ENCODE results near the gene UBE2E2.

The UBE2E2 gene

GRCh38 chr3:23497156-23497555, 294.0 kb downstream of the UBE2E2 start (continued):
- TF ChIP-seq ZNF548 (tag by site-specific recombination; IDR thresholded peaks at IDR 0.05) (no peak), SCRT2 (tag by site-specific recombination; IDR thresholded peaks at IDR 0.05) (0 out of 2 replicates have a peak, but pooled peaks have one; percentile 18)

GRCh38 chr3:23501201-23501802, 298.2 kb downstream of the UBE2E2 start:
- Histone ChIP-seq H3K4me3 (ENCODE audit: low read depth, low read length) (no peak overlapping the region), H3K27ac (ENCODE audit: extremely low read depth, low read depth, low read length) (no peak overlapping the region), H3K36me3 (ENCODE audit: control insufficient read depth in 2 of 2, insufficient read depth in 1 of 2, low read length in 2 of 2) (no peaks in the 10 kb centered on the region), H3K4me1 (ENCODE audit: control insufficient read depth, insufficient read depth, low read length) (no peaks in the 10 kb centered on the region), H3K9me3 (ENCODE audit: control insufficient read depth, insufficient read depth, low read depth, low read length) (no peaks in the 10 kb centered on the region)
- ChIA-PET POLR2A (no interaction called here), CTCF (no interaction called here)
- TF ChIP-seq EGR2 (tag by site-specific recombination; IDR thresholded peaks at IDR 0.05; ENCODE audit: low read depth) (peak; percentile 85), ZBTB48 (tag by site-specific recombination; IDR thresholded peaks at IDR 0.05) (0 out of 2 replicates have a peak, but pooled peaks have one; percentile 52), PRDM10 (tag by site-specific recombination; IDR thresholded peaks at IDR 0.05) (peak; percentile 89), ZNF639 (tag by site-specific recombination; IDR thresholded peaks at IDR 0.05) (no peak), ZFHX2 (tag by site-specific recombination; conservative IDR thresholded peaks at IDR 0.05) (peak; percentile 93), ZNF473 (tag by site-specific recombination; IDR thresholded peaks at IDR 0.05) (no peak), MZF1 (tag by site-specific recombination; IDR thresholded peaks at IDR 0.05; ENCODE audit: borderline replicate concordance) (0 out of 2 replicates have a peak, but pooled peaks have one; percentile 18)

- no peaks in the 10 kb centered on the region for H3K36me3 ChIP-seq (ENCODE audit: control insufficient read depth in 2 of 2, insufficient read depth in 1 of 2, low read length in 2 of 2)
- TF ChIP-seq ZBTB48 (tag by site-specific recombination; IDR thresholded peaks at IDR 0.05): no peak
- ChIA-PET POLR2A (no interaction called here), CTCF (no interaction called here)
- no peak overlapping the region for H3K27ac ChIP-seq (ENCODE audit: extremely low read depth, low read depth, low read length)
- H3K4me1 ChIP-seq (ENCODE audit: control insufficient read depth, insufficient read depth, low read length): no peaks in the 10 kb centered on the region
- H3K9me3 ChIP-seq (ENCODE audit: control insufficient read depth, insufficient read depth, low read depth, low read length): no peaks in the 10 kb centered on the region
- H3K4me3 ChIP-seq (ENCODE audit: low read depth, low read length): no peak overlapping the region
Measured at GRCh38 chr3:23508464-23508863, 305.3 kb downstream of the UBE2E2 start.

GRCh38 chr3:23518441-23518840, 315.3 kb downstream of the UBE2E2 start:
- no peak overlapping the region for H3K4me3 ChIP-seq (ENCODE audit: low read depth, low read length)
- H3K27ac ChIP-seq (ENCODE audit: extremely low read depth, low read depth, low read length): no peak overlapping the region
- TF ChIP-seq ZSCAN23 (tag by site-specific recombination; IDR thresholded peaks at IDR 0.05) (no peak), ZNF350 (tag by site-specific recombination; IDR thresholded peaks at IDR 0.05) (no peak), IKZF3 (tag by site-specific recombination; IDR thresholded peaks at IDR 0.05) (no peak), ZNF292 (tag by site-specific recombination; IDR thresholded peaks at IDR 0.05; ENCODE audit: borderline replicate concordance, low read depth) (no peak), ZBTB17 (tag by site-specific recombination; IDR thresholded peaks at IDR 0.05) (peak; percentile 11; the same call in 1 of the 2 replicates), ATF2 (tag by site-specific recombination; IDR thresholded peaks at IDR 0.05; ENCODE audit: low read depth) (no peak), ZBTB7A (tag by site-specific recombination; IDR thresholded peaks at IDR 0.05; ENCODE audit: low read depth) (no peak)
- CTCF ChIA-PET: interaction anchor here (0.6 kb wide), 1 partner anchor 744 kb away, joined by 4 read pairs; no protein-coding TSS in a partner anchor
- no peaks in the 10 kb centered on the region for H3K9me3 ChIP-seq (ENCODE audit: control insufficient read depth, insufficient read depth, low read depth, low read length)
- POLR2A ChIA-PET: interaction anchor here (0.8 kb wide), 1 partner anchor 398 kb away, joined by 3 read pairs; the partner anchor contains the start of genes NKIRAS1 and RPL15
- peaks cover 10% of the 10 kb centered on the region; the same call in 1 of the 2 replicates for H3K4me1 ChIP-seq (ENCODE audit: control insufficient read depth, insufficient read depth, low read length)
- H3K36me3 ChIP-seq (ENCODE audit: control insufficient read depth in 2 of 2, insufficient read depth in 1 of 2, low read length in 2 of 2): no peaks in the 10 kb centered on the region

Measured in HEK293 (cell line).